T-helper 17 cell (primary cell): ENCODE results near the gene DUOXA1. TPM values are rescaled to one million over a fixed set of nuclear protein-coding genes. Genes with fewer than 3 reads are reported as not detected.

Experiments
- ATAC-seq: fragments of 150-1000 bp; cut with Tn5 transposase; 2 replicates; pipeline ENCODE4 v1.10.0; 2021; ENCODE audit warnings: mild to moderate bottlenecking, moderate library complexity
- DNase-seq, 3 donors: peaks; one replicate each; pipeline versions ENCODE4 v3.0.0 to v3.0.0-alpha.2; 2020 to 2021
- H3K9me3 ChIP-seq: one replicate; pipeline ENCODE4 v1.7.0; 2013; ENCODE audit warnings: low read length, mild to moderate bottlenecking; ENCODE audit not compliant: control insufficient read depth, poor library complexity, severe bottlenecking
- H3K27ac Mint-ChIP-seq: one replicate; pipeline ENCODE4 v1.8.0; 2022; ENCODE audit warnings: mild to moderate bottlenecking, moderate library complexity, mixed read lengths
- H3K27me3 Mint-ChIP-seq: one replicate; pipeline ENCODE4 v1.8.0; 2022; ENCODE audit warnings: mixed read lengths
- H3K36me3 Mint-ChIP-seq: one replicate; pipeline ENCODE4 v1.8.0; 2022; ENCODE audit warnings: low read depth, mixed read lengths
- H3K4me1 Mint-ChIP-seq: one replicate; pipeline ENCODE4 v1.8.0; 2022; ENCODE audit warnings: mild to moderate bottlenecking, mixed read lengths
- H3K4me3 Mint-ChIP-seq: one replicate; pipeline ENCODE4 v1.8.0; 2022; ENCODE audit warnings: mild to moderate bottlenecking, moderate library complexity, mixed read lengths
- total RNA-seq, 4 donors: library from RNA in 2 of 4; stranded (reverse) in 2 of 4; gene quantifications; one replicate each; pipeline ENCODE4 v1.2.3 and lab custom pipeline; 2022 to 2026

DUOXA1 gene
- under 1 TPM in 1 of 2 donors, not detected in 1; 0.57 TPM for total RNA-seq
- 0.60 to 0.93 reads per million in 2 donors for total RNA-seq (lab: John Stamatoyannopoulos, UW)

GRCh38 chr15:45129651-45130129, at the start of gene DUOXA1, which contains the start of gene DUOX1:
Gene DUOXA1, minus strand, starts transcription at chr15:45129879. Its CDS starts 6,865 bp downstream, at chr15:45123014.
Gene DUOX1, plus strand, starts transcription at chr15:45129994. Its CDS starts 1,973 bp downstream, at chr15:45131967.
- DNase-seq: no peak
- Mint-ChIP-seq H3K27ac (no peak within 1 kb of the TSS), H3K4me3 (peak within 1 kb of the TSS; percentile 60), H3K4me1 (peaks cover 6% of the 10 kb centered on the region), H3K27me3 (peaks cover 83% of the 10 kb centered on the region), H3K36me3 (peaks cover 17% of the 10 kb centered on the region)
- no peaks in the 10 kb centered on the region for H3K9me3 ChIP-seq
- peak; percentile 70 for ATAC-seq

DNA sequence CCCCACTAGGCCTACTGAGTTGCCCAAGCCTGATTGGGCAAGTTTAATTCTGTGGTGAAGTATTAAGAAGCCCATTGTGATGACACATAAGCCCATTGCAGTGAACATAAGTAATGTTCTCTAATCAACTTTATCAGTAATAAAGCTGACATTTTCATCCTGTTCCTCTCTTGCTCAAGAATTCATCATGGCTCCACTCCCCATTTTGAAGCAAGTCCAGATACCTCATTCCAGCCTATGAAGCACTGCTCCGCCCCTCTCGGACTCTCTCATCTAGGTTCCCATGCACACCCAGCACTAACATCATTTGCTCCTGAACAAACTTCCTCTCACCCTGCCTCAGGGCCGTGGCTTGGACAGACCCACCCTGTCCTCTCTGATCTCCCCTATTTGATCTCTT, 47.6 kb upstream of the DUOXA1 start:
- Mint-ChIP-seq H3K36me3 (peaks cover 2% of the 10 kb centered on the region), H3K4me1 (peaks cover 10% of the 10 kb centered on the region), H3K27me3 (no peaks in the 10 kb centered on the region), H3K27ac (no peak overlapping the region), H3K4me3 (no peak overlapping the region)
- DNase-seq (no peak), ATAC-seq (no peak)
- H3K9me3 ChIP-seq: no peaks in the 10 kb centered on the region

DNA sequence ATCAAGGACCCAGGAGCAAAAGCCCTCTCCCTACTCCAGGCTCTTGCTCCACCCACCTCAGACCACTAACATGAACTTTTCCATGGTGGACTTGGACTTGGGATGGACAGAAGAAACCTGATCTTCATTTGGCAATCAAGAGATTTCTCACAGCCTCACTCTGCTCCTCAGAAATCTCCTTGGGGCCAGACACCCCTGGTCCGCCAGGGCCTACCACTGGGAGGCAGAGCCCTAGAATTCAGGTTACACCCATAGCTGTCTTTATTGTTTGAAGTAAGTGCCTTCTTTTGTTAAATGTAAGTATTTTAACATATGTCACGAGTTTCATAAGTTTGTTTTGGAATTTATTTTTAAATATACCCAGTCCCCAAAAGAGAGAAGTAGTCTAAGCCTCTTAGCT, 44.9 kb upstream of the DUOXA1 start:
- ATAC-seq (no peak), DNase-seq (no peak)
- peaks cover 3% of the 10 kb centered on the region for H3K4me1 Mint-ChIP-seq
- H3K27me3 Mint-ChIP-seq: no peaks in the 10 kb centered on the region
- no peak overlapping the region for H3K4me3 Mint-ChIP-seq
- peaks cover 2% of the 10 kb centered on the region for H3K36me3 Mint-ChIP-seq
- H3K27ac Mint-ChIP-seq: no peak overlapping the region
- no peaks in the 10 kb centered on the region for H3K9me3 ChIP-seq

- H3K36me3 Mint-ChIP-seq: peaks cover 2% of the 10 kb centered on the region
- H3K27ac Mint-ChIP-seq: no peak overlapping the region
- no peak for ATAC-seq
- peaks cover 3% of the 10 kb centered on the region for H3K4me1 Mint-ChIP-seq
- H3K27me3 Mint-ChIP-seq: no peaks in the 10 kb centered on the region
- DNase-seq: no peak
- H3K9me3 ChIP-seq: no peaks in the 10 kb centered on the region
- no peak overlapping the region for H3K4me3 Mint-ChIP-seq
These were observed 44.4 kb upstream of the DUOXA1 start for GRCh38 chr15:45174069-45174468.

DNA sequence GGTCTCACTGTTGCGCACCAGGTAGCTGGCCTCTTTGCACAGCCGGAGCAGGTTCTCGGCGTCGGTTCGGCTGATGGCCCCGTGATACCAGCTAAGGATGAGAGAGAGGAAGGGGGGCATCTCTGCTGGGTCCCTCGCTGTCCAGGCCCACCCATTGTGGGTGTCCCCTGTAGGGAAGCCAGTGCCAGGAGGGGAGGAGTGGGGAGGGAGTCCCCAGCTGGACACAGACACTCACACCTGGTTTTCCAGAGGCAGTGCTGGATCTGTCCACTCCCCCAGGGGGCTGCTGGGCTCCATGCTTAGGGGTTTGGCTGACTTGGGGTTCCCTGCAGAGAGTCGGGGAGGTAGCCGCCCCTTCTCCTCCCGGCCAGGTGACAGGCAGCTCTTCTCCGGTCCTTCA, 42.2 kb upstream of the DUOXA1 start:
- DNase-seq (no peak), ATAC-seq (no peak)
- Mint-ChIP-seq H3K27me3 (no peaks in the 10 kb centered on the region), H3K4me3 (no peak overlapping the region), H3K4me1 (no peaks in the 10 kb centered on the region), H3K36me3 (peaks cover 2% of the 10 kb centered on the region), H3K27ac (no peak overlapping the region)
- no peaks in the 10 kb centered on the region for H3K9me3 ChIP-seq

- Mint-ChIP-seq H3K27ac (no peak overlapping the region), H3K36me3 (no peaks in the 10 kb centered on the region), H3K4me3 (peak overlapping the region; percentile 39), H3K4me1 (peaks cover 6% of the 10 kb centered on the region), H3K27me3 (no peaks in the 10 kb centered on the region)
- DNase-seq (no peak), ATAC-seq (no peak)
- no peaks in the 10 kb centered on the region for H3K9me3 ChIP-seq
These were observed 40.2 kb upstream of the DUOXA1 start for GRCh38 chr15:45169608-45170480.

- peaks cover 6% of the 10 kb centered on the region for H3K4me1 Mint-ChIP-seq
- no peak overlapping the region for H3K27ac Mint-ChIP-seq
- no peaks in the 10 kb centered on the region for H3K9me3 ChIP-seq
- no peak for DNase-seq
- H3K36me3 Mint-ChIP-seq: no peaks in the 10 kb centered on the region
- H3K27me3 Mint-ChIP-seq: no peaks in the 10 kb centered on the region
- ATAC-seq: no peak
- H3K4me3 Mint-ChIP-seq: peak overlapping the region; percentile 58
These were observed 39.3 kb upstream of the DUOXA1 start for GRCh38 chr15:45168751-45169551.

- Mint-ChIP-seq H3K4me1 (peaks cover 6% of the 10 kb centered on the region), H3K36me3 (no peaks in the 10 kb centered on the region), H3K4me3 (no peak overlapping the region), H3K27ac (no peak overlapping the region), H3K27me3 (no peaks in the 10 kb centered on the region)
- DNase-seq (no peak), ATAC-seq (no peak)
- no peaks in the 10 kb centered on the region for H3K9me3 ChIP-seq
These were observed 38.6 kb upstream of the DUOXA1 start for GRCh38 chr15:45168286-45168685.

- DNase-seq (no peak), ATAC-seq (no peak)
- no peaks in the 10 kb centered on the region for H3K27me3 Mint-ChIP-seq
- H3K36me3 Mint-ChIP-seq: no peaks in the 10 kb centered on the region
- H3K4me3 Mint-ChIP-seq: peak overlapping the region; percentile 77
- peaks cover 11% of the 10 kb centered on the region for H3K4me1 Mint-ChIP-seq
- peak overlapping the region; percentile 59 for H3K27ac Mint-ChIP-seq
- H3K9me3 ChIP-seq: no peaks in the 10 kb centered on the region
These were observed 38.0 kb upstream of the DUOXA1 start for GRCh38 chr15:45167631-45168205.

DNA sequence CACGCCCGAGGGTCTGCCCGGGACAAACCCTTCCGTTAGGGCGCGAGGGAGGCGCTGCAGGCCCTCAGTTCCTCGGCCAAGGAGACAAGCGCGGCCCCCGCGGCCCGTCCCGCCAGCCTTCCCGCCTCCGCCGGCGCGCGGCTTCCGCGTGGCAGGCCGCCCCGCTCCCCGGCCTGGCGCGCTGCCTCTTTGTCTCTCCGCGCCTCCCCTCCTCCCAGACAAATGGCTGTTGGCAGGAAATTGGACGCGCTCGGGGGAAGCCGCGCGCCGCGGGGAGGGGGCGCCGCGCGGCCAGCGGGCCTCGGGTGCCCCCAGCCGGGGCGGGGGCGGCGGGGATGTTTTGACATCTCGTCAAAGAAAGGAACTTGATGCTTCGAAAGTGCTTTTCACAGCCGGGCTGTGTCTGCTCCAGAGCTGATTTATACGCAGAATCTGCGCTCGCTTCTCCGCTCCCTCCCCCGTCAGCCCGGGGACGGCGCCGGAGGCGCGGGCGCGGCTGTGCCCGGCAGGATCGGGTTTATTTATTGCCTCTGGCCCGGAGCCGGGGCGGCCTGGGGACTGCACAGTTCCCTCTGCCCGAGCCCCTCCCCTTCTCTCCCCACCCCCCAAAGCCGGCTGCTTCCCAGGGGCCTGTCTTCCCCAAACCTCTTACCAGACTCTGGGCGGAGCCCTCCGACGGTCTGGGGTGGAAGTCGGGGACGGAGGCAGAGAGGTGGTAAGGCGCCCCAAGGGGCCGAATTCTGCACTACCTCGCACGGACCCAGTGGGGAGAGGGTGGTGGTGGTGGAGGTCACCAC, 37.4 kb upstream of the DUOXA1 start:
- H3K4me1 Mint-ChIP-seq: peaks cover 11% of the 10 kb centered on the region

GRCh38 chr15:45165536-45165935, 35.9 kb upstream of the DUOXA1 start:
- H3K4me1 Mint-ChIP-seq: peaks cover 11% of the 10 kb centered on the region
- no peak for DNase-seq
- H3K4me3 Mint-ChIP-seq: peak overlapping the region; percentile 73
- H3K9me3 ChIP-seq: no peaks in the 10 kb centered on the region
- H3K27me3 Mint-ChIP-seq: no peaks in the 10 kb centered on the region
- peak overlapping the region; percentile 32 for H3K27ac Mint-ChIP-seq
- ATAC-seq: no peak
- no peaks in the 10 kb centered on the region for H3K36me3 Mint-ChIP-seq

More for the DNA sequence above, 37.4 kb upstream of the DUOXA1 start:
- no peaks in the 10 kb centered on the region for H3K27me3 Mint-ChIP-seq
- ATAC-seq: peak; percentile 96
- H3K27ac Mint-ChIP-seq: peak overlapping the region; percentile 59
- no peaks in the 10 kb centered on the region for H3K36me3 Mint-ChIP-seq
- peak; percentile 55 to 72 (median 67) for DNase-seq
- H3K9me3 ChIP-seq: no peaks in the 10 kb centered on the region
- H3K4me3 Mint-ChIP-seq: peak overlapping the region; percentile 77

DNA sequence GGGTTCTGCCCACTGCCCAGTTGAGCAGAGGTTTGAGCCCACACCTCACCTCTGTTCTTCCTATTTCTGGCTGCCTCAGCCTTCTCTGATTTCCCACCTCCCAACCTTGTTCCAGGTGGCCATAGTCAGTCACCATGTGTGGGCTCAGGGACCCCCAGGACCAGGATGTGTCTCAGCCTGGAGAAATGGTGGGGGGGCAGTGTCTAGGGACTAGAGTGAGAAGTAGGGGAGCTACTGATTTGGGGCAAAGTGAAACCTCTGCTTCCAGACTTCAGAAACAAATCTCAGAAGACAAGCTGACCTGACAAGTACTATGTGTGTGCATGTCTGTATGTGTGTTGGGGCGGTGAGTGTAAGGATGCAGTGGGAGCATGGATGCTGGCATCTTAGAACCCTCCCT, 35.2 kb upstream of the DUOXA1 start:
- H3K9me3 ChIP-seq: no peaks in the 10 kb centered on the region
- no peak for ATAC-seq
- Mint-ChIP-seq H3K4me1 (peaks cover 13% of the 10 kb centered on the region), H3K36me3 (no peaks in the 10 kb centered on the region), H3K27me3 (no peaks in the 10 kb centered on the region), H3K27ac (peak overlapping the region; percentile 32), H3K4me3 (no peak overlapping the region)
- DNase-seq: no peak
